GM12878 (cell line): ENCODE data around the gene SLC9A3. TPM values are rescaled to one million over a fixed set of nuclear protein-coding genes. Genes with fewer than 3 reads are reported as not detected.

ENCODE experiments used
- BRCA1 ChIP-seq: IDR thresholded peaks from 2 replicates; pipeline ENCODE4 v1.6.1; 2011; ENCODE audit warnings: low read depth, low read length, improper control_type of control experiment
- CBX5 ChIP-seq: sonication (generic); IDR thresholded peaks from 2 replicates; pipeline ENCODE4 v1.6.1; 2016; ENCODE audit warnings: low read depth, moderate library complexity, mild to moderate bottlenecking, inconsistent platforms
- GATAD2B ChIP-seq: fragments of 450-650 bp; conservative IDR thresholded peaks from 2 replicates; pipeline ENCODE4 v1.6.1; 2017; ENCODE audit warnings: low read depth, mild to moderate bottlenecking, moderate library complexity
- IRF5 ChIP-seq: fragments of 450-650 bp; IDR thresholded peaks from 2 replicates; pipeline ENCODE4 v1.6.1; 2017; ENCODE audit warnings: borderline replicate concordance
- TCF3 ChIP-seq: IDR thresholded peaks from 2 replicates; pipeline ENCODE4 v1.6.1; 2012; ENCODE audit warnings: low read depth, mild to moderate bottlenecking, low read length, borderline replicate concordance; ENCODE audit not compliant: insufficient read depth
- microRNA-seq: library from miRNA; unstranded; fragments of <30 nt; microRNA quantifications from one replicate; pipeline ENCODE4, GENCODE V29; 2018
- polyA plus RNA-seq, 11 experiments: library from polyadenylated mRNA; depleted of rRNA in 4 of 11; unstranded in 6 of 11; stranded (reverse) in 5 of 11; fragments of >200 nt; fragmentation: Nextera tagmentation in 4 of 11; fragmentation: Illumina TruSeq in 1 of 11; extraction: Ambion mirVana in 4 of 11; extraction: Trizol in 1 of 11; gene quantifications; 1 replicate in 1 of 11; 2 replicates in 10 of 11; pipeline versions ENCODE4 v1.2.1 to v1.2.3, GENCODE V29; 2011 to 2016; ENCODE audit warnings: inconsistent platforms in 2 of 11, missing spikeins in 2 of 11, low read depth in 1 of 11
- small RNA-seq: library from RNA; depleted of rRNA; stranded (forward); fragments of <200 nt; gene quantifications from one replicate; pipeline ENCODE3, GENCODE V24; 2014
- total RNA-seq, 4 experiments: library from RNA; depleted of rRNA in 3 of 4; stranded (reverse); fragments of >200 nt in 3 of 4; fragmentation: Illumina TruSeq in 1 of 4; extraction: Trizol in 1 of 4; gene quantifications; 2 replicates each; pipeline versions ENCODE4 v1.2.1 to v1.2.3, GENCODE V29; 2013 to 2021
- TF ChIP-seq, protein P1 (sequence below): fragments of 450-650 bp; IDR thresholded peaks from 2 replicates; pipeline ENCODE4 v1.6.1; 2014; ENCODE audit warnings: mild to moderate bottlenecking

Gene SLC9A3
- total and polyA plus RNA-seq, 10 of the 15 experiments (the other 5 are each of a cell fraction or from before 2014, with no cell fraction given), result 0.04 to 5.2 (median 2.3) TPM; not detected in 1

GRCh38 chr5:420632-421286 is 103.5 kb downstream of the SLC9A3 start (continued):
- TF ChIP-seq BRCA1 (no peak), GATAD2B (no peak), IRF5 (no peak), CBX5 (no peak), TCF3 (peak; percentile 73; the same call in 1 of the 2 replicates)
- TF ChIP-seq, protein P1, sequence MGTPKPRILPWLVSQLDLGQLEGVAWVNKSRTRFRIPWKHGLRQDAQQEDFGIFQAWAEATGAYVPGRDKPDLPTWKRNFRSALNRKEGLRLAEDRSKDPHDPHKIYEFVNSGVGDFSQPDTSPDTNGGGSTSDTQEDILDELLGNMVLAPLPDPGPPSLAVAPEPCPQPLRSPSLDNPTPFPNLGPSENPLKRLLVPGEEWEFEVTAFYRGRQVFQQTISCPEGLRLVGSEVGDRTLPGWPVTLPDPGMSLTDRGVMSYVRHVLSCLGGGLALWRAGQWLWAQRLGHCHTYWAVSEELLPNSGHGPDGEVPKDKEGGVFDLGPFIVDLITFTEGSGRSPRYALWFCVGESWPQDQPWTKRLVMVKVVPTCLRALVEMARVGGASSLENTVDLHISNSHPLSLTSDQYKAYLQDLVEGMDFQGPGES, result no peak

Small RNAs within 50 kb of the gene (microRNA-seq; reads per million reads assigned to microRNA genes)
- not detected for gene MIR4456

Small RNAs within 50 kb of the gene (small RNA-seq; reads per million reads assigned to genes)
- gene MIR4456, result not detected

Other genes starting within 250 kb of the SLC9A3 start
- 19.6 and 22.1 TPM in 2 replicates for gene AHRR, start 202.7 kb downstream of the SLC9A3 start, total RNA-seq (2014; rRNA removed)
- 9.4 and 11.7 TPM in 2 replicates for gene AHRR, start 202.7 kb downstream of the SLC9A3 start, total RNA-seq (2014; rRNA removed; fragmentation: Illumina TruSeq; extraction: Trizol)
- 27.8 and 35.2 TPM in 2 replicates for gene AHRR, start 202.7 kb downstream of the SLC9A3 start, total RNA-seq (2021)
- 13.5 and 17.3 TPM in 2 replicates for gene AHRR, start 202.7 kb downstream of the SLC9A3 start, polyA plus RNA-seq (2011; rRNA removed)
- gene AHRR, start 202.7 kb downstream of the SLC9A3 start, polyA plus RNA-seq (2014; fragmentation: Illumina TruSeq; extraction: Trizol), result 5.7 and 10.8 TPM in 2 replicates
- gene AHRR, start 202.7 kb downstream of the SLC9A3 start, polyA plus RNA-seq (2014; fragmentation: Nextera tagmentation; extraction: Ambion mirVana), result 1 to 10 TPM in 1 of 2 experiments, under 1 TPM in 1; 0.90 to 1.1 TPM
- 29.8 and 30.6 TPM in 2 replicates for gene AHRR, start 202.7 kb downstream of the SLC9A3 start, polyA plus RNA-seq (2014; rRNA removed)
- gene AHRR, start 202.7 kb downstream of the SLC9A3 start, polyA plus RNA-seq (2016; fragmentation: Nextera tagmentation; extraction: Ambion mirVana), result 10 to 100 TPM; 21.1 to 21.3 TPM
- 28.6 and 32.5 TPM in 2 replicates for gene EXOC3, start 81.3 kb downstream of the SLC9A3 start, total RNA-seq (2014; rRNA removed)
- gene EXOC3, start 81.3 kb downstream of the SLC9A3 start, total RNA-seq (2014; rRNA removed; fragmentation: Illumina TruSeq; extraction: Trizol), result 22.4 and 25.4 TPM in 2 replicates
- gene EXOC3, start 81.3 kb downstream of the SLC9A3 start, total RNA-seq (2021), result 48.9 and 50.3 TPM in 2 replicates
- 16.4 and 22.6 TPM in 2 replicates for gene EXOC3, start 81.3 kb downstream of the SLC9A3 start, polyA plus RNA-seq (2011; rRNA removed)
- gene EXOC3, start 81.3 kb downstream of the SLC9A3 start, polyA plus RNA-seq (2014; fragmentation: Illumina TruSeq; extraction: Trizol), result 18.5 and 24.8 TPM in 2 replicates
- gene EXOC3, start 81.3 kb downstream of the SLC9A3 start, polyA plus RNA-seq (2014; fragmentation: Nextera tagmentation; extraction: Ambion mirVana), result 1 to 10 TPM; 1.6 to 7.2 TPM
- 30.5 and 33.2 TPM in 2 replicates for gene EXOC3, start 81.3 kb downstream of the SLC9A3 start, polyA plus RNA-seq (2014; rRNA removed)
- 10 to 100 TPM; 52.7 to 53.0 TPM for gene EXOC3, start 81.3 kb downstream of the SLC9A3 start, polyA plus RNA-seq (2016; fragmentation: Nextera tagmentation; extraction: Ambion mirVana)
- 7.2 and 7.7 TPM in 2 replicates for gene CEP72, start 87.9 kb upstream of the SLC9A3 start, total RNA-seq (2014; rRNA removed)
- gene CEP72, start 87.9 kb upstream of the SLC9A3 start, total RNA-seq (2014; rRNA removed; fragmentation: Illumina TruSeq; extraction: Trizol), result 5.5 and 5.9 TPM in 2 replicates
- gene CEP72, start 87.9 kb upstream of the SLC9A3 start, total RNA-seq (2021), result 13.5 and 13.7 TPM in 2 replicates
- 6.8 and 9.7 TPM in 2 replicates for gene CEP72, start 87.9 kb upstream of the SLC9A3 start, polyA plus RNA-seq (2011; rRNA removed)
- 1.8 and 4.0 TPM in 2 replicates for gene CEP72, start 87.9 kb upstream of the SLC9A3 start, polyA plus RNA-seq (2014; fragmentation: Illumina TruSeq; extraction: Trizol)
- gene CEP72, start 87.9 kb upstream of the SLC9A3 start, polyA plus RNA-seq (2014; fragmentation: Nextera tagmentation; extraction: Ambion mirVana), result under 1 TPM; 0.35 to 0.99 TPM
- 8.3 and 9.3 TPM in 2 replicates for gene CEP72, start 87.9 kb upstream of the SLC9A3 start, polyA plus RNA-seq (2014; rRNA removed)
- gene CEP72, start 87.9 kb upstream of the SLC9A3 start, polyA plus RNA-seq (2016; fragmentation: Nextera tagmentation; extraction: Ambion mirVana), result 1 to 10 TPM; 8.9 to 9.9 TPM
- under 0.01 TPM in 1 of 2 replicates, not detected in the other for gene TPPP, start 168.9 kb upstream of the SLC9A3 start, total RNA-seq (2014; rRNA removed)
- 0.04 TPM in 1 of 2 replicates, not detected in the other for gene TPPP, start 168.9 kb upstream of the SLC9A3 start, total RNA-seq (2014; rRNA removed; fragmentation: Illumina TruSeq; extraction: Trizol)
- 0.03 TPM in 1 of 2 replicates, not detected in the other for gene TPPP, start 168.9 kb upstream of the SLC9A3 start, total RNA-seq (2021)
- 0.01 and 0.07 TPM in 2 replicates for gene TPPP, start 168.9 kb upstream of the SLC9A3 start, polyA plus RNA-seq (2011; rRNA removed)
- 0.01 TPM in 1 of 2 replicates, not detected in the other for gene TPPP, start 168.9 kb upstream of the SLC9A3 start, polyA plus RNA-seq (2014; fragmentation: Illumina TruSeq; extraction: Trizol)
- not detected for gene TPPP, start 168.9 kb upstream of the SLC9A3 start, polyA plus RNA-seq (2014; fragmentation: Nextera tagmentation; extraction: Ambion mirVana)
- gene TPPP, start 168.9 kb upstream of the SLC9A3 start, polyA plus RNA-seq (2014; rRNA removed), result not detected in 2 replicates
- under 1 TPM; 0.03 to 0.24 TPM for gene TPPP, start 168.9 kb upstream of the SLC9A3 start, polyA plus RNA-seq (2016; fragmentation: Nextera tagmentation; extraction: Ambion mirVana)